ENCODE results near the gene PLEKHA4.
"Not testable (repeated sequence)": the region's sequence is repeated elsewhere in the genome, so short reads cannot be mapped to it uniquely, and the experiment has no call there.

Gene PLEKHA4, protein sequence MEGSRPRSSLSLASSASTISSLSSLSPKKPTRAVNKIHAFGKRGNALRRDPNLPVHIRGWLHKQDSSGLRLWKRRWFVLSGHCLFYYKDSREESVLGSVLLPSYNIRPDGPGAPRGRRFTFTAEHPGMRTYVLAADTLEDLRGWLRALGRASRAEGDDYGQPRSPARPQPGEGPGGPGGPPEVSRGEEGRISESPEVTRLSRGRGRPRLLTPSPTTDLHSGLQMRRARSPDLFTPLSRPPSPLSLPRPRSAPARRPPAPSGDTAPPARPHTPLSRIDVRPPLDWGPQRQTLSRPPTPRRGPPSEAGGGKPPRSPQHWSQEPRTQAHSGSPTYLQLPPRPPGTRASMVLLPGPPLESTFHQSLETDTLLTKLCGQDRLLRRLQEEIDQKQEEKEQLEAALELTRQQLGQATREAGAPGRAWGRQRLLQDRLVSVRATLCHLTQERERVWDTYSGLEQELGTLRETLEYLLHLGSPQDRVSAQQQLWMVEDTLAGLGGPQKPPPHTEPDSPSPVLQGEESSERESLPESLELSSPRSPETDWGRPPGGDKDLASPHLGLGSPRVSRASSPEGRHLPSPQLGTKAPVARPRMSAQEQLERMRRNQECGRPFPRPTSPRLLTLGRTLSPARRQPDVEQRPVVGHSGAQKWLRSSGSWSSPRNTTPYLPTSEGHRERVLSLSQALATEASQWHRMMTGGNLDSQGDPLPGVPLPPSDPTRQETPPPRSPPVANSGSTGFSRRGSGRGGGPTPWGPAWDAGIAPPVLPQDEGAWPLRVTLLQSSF

DNA sequence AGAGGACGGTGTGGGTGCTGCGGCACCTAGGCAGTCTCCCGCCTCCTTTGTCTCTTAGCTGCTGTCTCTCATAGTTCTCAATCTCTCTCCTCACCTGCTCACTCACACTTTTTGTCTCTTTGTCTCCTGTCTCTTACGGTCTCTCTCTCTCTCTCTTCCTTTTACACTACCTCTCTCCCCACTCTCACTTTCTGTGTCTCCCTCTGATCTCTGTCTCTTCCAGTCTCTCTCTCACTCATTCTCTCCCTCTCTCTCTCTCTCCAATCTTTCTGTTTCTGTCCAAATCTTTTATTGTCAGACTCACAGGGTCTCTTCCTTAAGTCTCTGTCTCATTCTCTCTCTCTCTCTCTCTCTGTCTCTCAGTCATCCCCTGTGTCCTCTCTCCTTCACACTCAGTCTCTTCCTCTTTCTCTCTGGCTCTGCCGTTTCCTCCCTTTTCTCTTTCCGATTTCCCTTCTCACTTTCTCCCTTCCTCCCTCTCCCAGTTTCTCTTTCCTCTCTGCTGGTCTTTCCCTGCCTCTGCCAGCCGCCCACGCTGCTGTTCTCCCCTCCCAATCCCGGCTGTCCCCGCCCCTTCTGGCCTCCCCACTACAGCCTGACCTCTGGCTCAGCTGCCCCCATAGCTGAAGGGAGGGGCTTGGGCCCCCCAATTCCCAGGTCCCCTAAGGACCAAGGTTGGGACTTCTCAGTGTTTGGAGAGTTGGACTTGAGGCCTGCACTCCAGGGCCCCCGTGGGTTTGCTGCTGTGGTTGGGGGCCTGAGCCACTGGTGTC is at the start of gene PLEKHA4:
TSS of gene PLEKHA4 (minus strand) at position 504 of the 773 bp plus-strand sequence. CDS start 997 bp downstream, outside the sequence.
- no peak for DNase-seq (ENCODE audit: low read depth, low spot score)
- H3K27ac ChIP-seq = no peak within 1 kb of the TSS

DNA sequence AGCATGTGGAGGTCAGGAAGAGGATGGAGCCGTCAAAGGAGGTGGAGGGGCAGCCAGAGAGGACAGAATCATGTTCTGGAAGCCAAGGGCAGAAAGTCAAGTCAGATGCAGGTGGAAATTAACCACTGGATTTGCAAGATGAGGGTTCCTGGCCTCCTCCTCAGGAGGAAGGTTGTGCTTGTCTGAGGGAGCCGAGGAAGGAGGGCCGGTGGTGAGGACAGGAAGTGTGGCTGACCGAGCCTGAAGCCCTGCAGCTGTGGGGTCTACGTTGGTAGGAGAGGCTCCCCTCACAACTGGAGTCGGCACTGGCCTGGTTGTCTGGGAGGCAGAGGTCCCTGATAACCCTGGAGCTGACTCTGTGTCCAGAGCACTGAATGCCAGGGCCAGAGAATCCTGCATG is 49.7 kb upstream of the PLEKHA4 start:
- DNase-seq (ENCODE audit: low read depth, low spot score) = no peak
- no peak overlapping the region for H3K27ac ChIP-seq

DNA sequence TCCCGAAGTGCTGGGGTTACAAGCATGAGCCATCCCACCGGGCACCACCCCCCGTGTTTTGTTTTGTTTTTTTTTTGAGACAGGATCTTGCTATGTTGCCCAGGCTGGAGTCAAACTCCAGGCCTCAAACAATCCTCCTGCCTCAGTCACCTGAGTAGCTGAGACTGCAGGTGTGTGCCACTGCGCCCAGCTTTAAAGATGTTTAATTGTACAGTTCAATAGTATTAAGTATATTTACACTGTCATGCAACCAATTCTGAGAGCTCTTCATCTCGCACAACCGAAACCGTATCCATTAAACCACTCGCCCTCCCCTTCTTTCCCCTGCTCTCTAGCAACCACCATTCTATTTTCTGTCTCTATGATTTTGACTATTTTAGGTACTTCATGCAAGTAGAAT is 47.3 kb upstream of the PLEKHA4 start:
- no peak overlapping the region for H3K27ac ChIP-seq
- DNase-seq (ENCODE audit: low read depth, low spot score) = no peak

DNA sequence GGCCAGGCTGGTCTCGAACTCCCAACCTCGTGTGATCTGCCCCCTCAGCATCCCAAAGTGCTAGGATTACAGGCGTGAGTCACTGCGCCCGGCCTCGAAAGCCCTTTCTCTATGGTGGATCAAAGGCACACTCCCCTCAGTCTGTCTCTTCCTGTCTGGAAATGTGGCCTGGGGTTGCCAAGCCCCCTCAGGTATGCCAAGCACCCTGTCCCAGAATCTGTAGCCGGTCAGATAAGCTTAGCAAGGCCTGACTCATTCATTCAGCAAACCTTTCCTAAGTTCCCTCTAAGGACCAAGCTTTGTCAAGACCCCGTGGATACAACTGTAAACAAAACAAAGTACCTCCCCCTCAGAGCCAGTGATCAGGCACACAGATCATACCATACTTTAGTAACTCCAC is 45.8 kb upstream of the PLEKHA4 start:
- H3K27ac ChIP-seq = no peak overlapping the region
- DNase-seq (ENCODE audit: low read depth, low spot score) = no peak

DNA sequence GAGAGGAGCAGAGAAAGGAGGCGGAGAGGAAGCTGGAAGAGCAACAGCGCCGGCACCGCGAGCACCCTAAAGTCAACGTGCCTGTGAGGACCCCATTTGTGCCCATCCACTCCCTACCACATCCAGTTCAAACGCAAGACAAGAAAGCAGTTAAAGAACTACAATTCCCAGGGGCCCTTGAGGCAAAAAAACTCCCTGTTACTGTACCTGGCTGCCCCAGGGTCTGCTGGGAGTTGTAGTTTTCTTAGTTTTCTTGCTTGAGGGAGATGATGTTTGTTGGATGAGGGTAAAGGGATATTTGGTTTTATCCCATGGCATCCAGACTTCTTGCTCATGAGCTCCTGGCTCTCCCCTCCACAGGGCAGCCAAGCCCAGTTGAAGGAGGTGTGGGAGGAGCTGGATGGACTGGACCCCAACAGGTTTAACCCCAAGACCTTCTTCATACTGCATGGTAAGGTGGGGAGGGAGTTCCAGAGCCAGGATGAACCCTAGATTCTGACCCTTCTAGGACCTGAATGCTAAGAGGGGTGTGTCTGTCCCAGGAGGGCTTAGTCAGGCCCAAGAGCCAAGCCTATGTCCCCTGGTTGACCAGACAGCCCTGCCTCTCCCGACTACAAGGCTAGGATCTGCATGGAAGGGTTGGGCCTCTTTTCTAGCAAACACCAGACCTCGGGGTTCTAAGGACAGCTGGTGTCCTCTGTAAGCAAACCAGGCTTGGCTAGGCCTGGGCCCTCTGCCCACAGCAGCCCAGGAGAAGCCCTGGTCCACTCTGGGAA is 44.9 kb upstream of the PLEKHA4 start:
- H3K27ac ChIP-seq = no peak overlapping the region
- DNase-seq (ENCODE audit: low read depth, low spot score) = no peak

DNA sequence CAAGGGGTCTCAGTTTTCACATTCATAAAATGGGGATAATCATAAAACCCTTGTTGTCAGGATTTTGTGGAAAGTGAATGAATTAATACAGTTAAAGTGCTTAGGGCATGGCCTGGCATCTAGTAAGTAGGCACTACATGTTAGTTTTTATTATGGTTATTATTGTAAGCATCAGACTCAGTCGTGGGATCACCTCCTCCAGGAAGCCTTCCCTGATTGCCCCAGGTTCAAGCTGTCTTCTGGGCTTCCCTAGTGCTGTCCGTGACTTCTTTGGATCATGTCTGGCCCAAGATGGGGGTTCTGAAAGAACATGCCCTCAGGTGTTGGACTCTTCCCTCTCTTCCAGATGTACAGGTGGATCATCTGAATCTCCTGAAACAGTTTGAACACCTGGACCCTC is 42.4 kb upstream of the PLEKHA4 start:
- H3K27ac ChIP-seq = no peak overlapping the region

DNA sequence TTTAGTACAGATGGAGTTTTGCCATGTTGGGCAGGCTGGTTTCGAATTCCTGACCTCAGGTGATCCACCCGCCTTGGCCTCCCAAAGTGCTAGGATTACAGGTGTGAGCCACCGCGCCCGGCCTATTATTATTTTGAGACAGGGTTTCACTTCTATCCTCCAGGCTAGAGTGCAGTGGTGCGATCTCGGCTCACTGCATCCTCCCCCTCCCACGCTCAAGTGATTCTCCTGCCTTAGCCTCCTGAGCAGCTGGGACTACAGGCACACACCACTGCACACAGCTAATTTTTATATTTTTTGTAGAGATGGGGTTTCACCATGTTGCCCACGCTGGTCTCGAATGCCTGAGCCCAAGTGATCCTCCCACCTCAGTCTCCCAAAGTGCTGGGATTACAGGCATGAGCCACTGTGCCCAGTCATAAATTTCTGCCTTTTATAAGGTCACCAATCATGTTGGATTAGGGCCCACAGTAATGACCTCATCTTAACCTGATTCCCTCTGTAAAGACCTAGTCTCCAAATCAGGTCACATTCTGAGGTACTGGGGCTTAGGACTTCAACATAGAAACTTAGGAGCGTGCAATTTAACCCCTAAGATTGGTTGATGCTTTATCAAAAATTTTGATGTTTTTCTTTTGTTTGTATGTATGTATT is 41.1 kb upstream of the PLEKHA4 start:
- DNase-seq (ENCODE audit: low read depth, low spot score); H3K27ac ChIP-seq: not testable (repeated sequence)

More for the DNA sequence above, 42.4 kb upstream of the PLEKHA4 start:
- no peak for DNase-seq (ENCODE audit: low read depth, low spot score)

DNA sequence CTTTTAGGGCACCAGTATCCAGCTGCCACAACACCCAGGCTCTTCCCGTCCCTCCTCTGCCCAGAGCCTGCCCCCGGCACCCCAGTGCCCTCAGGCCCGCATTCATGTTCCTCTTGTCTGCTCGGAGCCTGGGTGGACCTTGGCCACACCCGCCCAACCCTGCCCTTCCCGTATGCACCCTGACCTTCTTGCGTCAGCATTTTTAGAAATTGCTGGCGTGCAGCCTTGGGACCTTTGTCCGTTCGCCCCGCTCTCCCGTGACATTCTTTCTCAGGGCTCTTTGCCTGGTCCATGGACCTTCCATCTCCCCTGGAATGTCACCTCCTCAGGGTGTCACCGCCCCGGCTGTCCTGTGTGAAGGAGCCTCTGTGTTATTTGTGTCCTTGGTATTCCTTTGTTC is 39.3 kb upstream of the PLEKHA4 start:
- DNase-seq (ENCODE audit: low read depth, low spot score) = no peak
- H3K27ac ChIP-seq = no peak overlapping the region

DNA sequence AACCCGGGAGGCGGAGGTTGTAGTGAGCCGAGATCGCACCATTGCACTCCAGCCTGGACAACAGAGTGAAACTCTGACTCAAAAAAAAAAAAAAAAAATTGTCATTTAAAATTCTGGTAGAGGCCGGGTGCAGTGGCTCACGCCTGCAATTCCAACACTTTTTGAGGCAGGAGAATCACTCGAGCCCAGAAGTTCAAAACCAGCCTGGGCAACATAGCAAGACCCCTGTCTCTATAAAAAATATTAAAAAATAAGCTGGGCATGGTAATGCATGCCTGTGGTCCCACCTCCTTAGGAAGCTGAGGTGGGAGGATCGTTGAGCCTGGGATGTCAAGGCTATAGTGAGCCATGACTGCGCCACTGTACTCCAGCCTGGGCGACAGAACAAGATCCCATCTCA is 37.9 kb upstream of the PLEKHA4 start:
- no peak for DNase-seq (ENCODE audit: low read depth, low spot score)
- no peak overlapping the region for H3K27ac ChIP-seq

DNA sequence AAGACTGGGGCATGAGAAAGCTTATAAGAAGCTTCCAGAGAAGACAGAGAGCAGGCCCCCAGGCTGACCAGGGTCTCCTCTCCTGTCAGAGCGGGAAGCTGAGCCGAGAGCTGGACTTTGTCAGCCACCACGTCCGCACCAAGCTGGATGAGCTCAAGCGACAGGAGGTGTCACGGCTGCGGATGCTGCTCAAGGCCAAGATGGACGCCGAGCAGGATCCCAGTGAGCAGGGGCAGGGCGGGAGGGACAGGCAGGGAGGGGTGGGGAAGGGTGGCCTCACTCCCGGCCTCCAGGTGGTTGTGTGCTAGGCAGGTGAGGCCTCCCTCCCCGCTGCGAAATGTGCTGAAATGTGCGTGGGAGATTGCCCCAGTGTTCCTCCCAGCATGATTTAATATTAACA is 37.2 kb upstream of the PLEKHA4 start:
- no peak overlapping the region for H3K27ac ChIP-seq
- DNase-seq (ENCODE audit: low read depth, low spot score) = no peak

DNA sequence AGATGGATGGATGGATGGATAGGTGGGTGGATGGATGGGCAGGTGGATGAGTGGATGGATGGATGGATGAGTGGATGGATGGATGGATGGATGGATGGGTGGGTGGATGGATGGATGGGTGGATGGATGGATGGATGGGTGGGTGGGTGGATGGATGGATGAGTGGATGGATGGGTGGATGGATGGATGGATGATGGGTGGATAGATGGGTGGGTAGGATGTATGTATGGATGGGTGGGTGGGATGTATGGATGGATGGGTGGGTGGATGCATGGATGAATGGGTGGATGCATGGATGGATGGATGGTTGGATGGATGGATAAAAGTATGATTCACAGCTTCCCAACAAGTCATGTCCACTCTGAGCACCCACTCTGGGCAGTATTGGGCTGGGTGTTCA is 35.4 kb upstream of the PLEKHA4 start:
- not testable (repeated sequence) for H3K27ac ChIP-seq; DNase-seq (ENCODE audit: low read depth, low spot score)

DNA sequence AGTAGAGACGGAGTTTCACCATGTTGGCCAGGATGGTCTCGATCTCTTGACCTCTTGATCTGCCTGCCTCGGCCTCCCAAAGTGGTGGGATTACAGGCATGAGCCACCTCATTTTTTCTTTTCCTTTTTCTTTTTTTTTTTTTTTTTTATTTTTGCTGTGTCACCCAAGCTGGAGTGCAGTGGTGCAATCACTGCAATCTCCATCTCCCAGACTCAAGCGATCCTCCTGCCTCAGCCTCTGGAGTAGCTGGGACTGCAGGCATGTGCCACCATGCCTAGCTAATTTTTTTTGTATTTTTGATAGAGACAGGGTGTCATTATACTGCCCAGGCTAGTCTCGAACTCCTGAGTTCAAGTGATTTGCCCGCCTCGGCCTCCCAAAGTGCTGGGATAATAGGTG is 33.9 kb upstream of the PLEKHA4 start:
- DNase-seq (ENCODE audit: low read depth, low spot score); H3K27ac ChIP-seq: not testable (repeated sequence)

DNA sequence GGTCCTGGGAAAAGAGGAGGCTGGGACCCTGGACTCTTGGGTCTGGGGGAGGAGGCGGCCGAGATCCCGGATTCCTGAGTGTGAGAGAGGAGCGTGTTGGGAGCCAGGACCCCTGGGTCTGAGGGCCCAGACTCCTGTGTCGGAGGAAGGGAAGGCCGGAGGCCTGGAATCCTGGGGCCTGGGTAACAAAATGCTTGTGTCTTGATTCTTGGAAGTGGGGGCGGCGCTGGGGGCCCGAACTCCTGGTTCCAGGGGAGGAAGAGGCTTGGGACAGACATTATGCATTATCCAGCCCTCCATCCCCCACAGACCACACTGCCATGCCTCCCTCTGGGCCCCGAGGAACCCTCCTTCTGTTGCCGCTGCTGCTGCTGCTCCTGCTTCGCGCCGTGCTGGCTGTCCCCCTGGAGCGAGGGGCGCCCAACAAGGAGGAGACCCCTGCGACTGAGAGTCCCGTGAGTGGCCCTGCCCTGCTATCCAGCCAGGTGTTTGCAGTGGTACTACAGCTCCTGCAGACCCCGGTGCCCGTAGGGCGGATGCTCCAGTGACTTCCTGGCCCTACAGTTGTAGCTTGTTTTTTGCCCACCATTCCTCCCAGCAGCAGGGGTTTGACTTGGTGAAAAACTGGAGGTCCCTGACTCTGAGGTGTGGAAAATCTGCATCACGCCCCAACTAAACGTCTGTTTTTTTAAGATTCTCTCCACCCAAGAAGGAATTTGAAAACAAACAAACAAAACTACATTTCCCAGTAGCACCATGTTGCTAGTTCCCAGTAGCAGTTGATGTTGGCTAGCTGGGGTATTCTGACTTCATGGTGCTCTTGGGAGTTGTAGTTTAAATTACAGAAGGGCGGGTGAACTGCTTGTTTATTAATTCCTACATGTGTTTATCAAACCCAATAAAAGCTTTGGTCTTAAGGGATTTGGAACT is 32.3 kb upstream of the PLEKHA4 start:
- DNase-seq (ENCODE audit: low read depth, low spot score) = no peak
- H3K27ac ChIP-seq = peak overlapping the region; percentile 65

DNA sequence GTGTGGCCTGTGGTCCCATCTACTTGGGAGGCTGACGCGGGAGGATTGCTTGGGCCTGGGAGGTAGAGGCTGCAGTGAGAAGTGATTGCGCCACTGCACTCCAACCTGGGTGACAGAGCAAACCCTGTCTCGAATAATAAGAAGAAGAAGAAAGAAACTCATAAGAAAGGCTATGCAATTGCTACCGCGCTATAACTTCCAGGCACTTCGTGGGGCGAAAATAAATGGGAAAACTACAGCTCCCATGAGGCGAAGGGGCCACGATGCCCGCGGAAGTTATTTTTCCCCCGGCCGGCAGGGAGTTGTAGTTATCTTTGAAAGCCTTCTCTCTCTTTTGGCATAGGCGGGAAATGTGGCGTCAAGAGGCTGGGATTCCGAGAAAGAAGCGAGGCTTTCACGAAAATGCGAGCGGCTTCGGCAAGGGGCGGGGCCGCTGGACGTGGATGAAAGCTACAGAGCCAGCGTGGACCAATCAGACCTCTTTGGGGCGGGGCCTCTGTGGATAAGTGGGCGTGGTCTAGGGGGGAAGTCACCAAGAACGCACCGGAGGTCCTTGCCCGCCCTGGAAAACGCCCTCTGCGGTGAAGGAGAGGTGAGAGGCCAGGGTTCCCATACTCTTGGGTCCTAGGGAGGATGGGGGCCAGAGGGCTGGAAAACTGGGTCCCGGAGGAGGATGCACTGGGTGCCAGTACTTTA is 31.5 kb upstream of the PLEKHA4 start, which contains the start of gene NUCB1:
TSS of gene NUCB1 (plus strand) at position 532 of the 696 bp plus-strand sequence. CDS start 485 bp downstream, outside the sequence.
- DNase-seq (ENCODE audit: low read depth, low spot score) = peak; percentile 78
- peak within 1 kb of the TSS; percentile 65 for H3K27ac ChIP-seq

DNA sequence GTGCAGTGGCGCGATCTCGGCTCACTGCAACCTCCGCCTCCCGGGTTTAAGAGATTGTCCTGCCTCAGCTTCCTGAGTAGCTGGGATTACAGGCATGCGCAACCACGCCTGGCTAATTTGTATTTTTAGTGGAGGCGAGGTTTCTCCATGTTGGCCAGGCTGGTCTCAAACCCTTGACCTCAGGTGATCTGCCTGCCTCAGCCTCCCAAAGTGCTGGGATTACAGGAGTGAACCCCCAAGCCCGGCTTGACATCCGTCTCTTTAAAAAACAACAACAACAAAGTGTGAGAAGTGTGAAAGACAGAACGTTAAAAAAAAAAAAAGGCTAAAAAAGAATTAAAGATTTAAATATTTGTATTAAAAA is 31.0 kb upstream of the PLEKHA4 start:
- peak overlapping the region; percentile 65 for H3K27ac ChIP-seq
- not testable (repeated sequence) for DNase-seq (ENCODE audit: low read depth, low spot score)

DNA sequence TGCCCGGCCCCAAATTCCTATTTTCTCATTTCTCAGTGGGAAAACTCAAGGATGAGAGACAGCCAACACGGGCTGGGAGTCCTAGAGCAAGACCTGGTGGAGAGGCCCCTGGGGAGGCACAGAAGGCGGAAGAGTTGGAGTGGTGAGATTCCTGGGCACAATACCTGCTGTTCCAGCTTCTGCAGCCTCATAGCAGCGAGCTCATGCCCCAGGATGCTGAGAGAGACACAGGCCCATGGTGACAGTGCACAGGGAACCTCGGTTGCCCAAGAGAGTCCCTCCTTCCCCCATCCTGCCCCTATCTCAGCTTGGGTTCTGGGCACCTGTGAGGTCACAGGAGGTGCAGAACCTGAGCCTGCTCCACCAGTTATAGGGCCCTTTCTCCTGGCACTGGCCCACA is 28.8 kb upstream of the PLEKHA4 start:
- H3K27ac ChIP-seq = no peak overlapping the region
- DNase-seq (ENCODE audit: low read depth, low spot score) = no peak

DNA sequence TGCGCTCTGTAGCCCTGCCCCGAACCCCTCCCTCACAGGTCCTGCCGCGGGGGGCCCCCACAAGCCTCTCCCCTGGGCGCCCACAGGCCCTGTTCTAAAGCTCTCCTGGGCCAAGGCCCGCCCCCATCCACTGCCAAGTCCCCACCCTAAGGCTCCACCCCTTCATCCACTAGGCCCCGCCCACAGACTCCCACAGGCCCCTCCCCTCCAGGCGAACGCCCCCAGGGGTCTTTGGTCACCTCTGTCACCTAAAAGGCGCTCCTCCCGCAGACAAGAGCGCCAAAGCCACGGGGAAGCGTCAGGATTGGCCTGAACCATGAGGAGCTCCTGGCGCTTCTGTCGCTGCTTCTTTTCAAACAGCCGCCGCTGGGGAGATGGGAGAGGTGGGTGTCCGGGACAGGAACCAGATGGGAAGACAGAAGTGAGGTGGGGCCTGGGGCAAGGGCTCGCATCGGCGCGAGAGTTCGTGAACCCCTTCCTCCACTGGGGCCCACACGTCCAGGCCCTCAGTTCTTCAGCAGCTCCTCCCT is 27.8 kb upstream of the PLEKHA4 start:
- DNase-seq (ENCODE audit: low read depth, low spot score) = no peak
- no peak overlapping the region for H3K27ac ChIP-seq

DNA sequence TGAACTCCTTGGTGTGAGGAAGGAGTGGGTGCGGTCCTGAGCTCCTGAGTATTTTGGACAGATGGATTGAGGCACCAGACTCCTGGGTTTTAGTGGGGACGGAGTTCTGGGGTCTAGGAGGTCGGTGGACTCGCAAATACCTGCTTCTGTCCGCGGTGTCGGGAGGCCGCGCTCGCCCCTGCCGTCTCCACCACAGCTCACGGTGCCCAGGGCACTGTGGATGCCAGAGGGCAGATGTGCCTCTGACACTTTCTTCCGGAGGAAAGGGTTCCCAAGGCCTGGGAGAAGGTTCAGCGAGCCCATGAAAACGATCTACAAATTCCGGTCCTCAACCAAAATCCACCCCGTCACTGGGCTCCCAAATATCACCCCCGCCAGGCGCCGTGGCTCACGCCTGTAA is 26.8 kb upstream of the PLEKHA4 start:
- no peak for DNase-seq (ENCODE audit: low read depth, low spot score)

More for the DNA sequence above, 26.8 kb upstream of the PLEKHA4 start:
- no peak overlapping the region for H3K27ac ChIP-seq
